OCI-LY1 (cell line): ENCODE data around the gene SYT14.

ENCODE experiments used
- H2AFZ ChIP-seq: fragments of 200-600 bp; sonication (generic), shearing (Covaris generic); 2 replicates; pipeline ENCODE4 v1.6.0; 2014; ENCODE audit warnings: antibody characterized with exemption, mild to moderate bottlenecking, low read length
- H3F3A ChIP-seq: fragments of 200-600 bp; sonication (generic), shearing (Covaris generic); 2 replicates; pipeline ENCODE4 v1.6.0; 2014; ENCODE audit warnings: mild to moderate bottlenecking, antibody characterized with exemption, low read length, moderate library complexity; ENCODE audit not compliant: insufficient read depth
- H3K27ac ChIP-seq: fragments of 200-600 bp; sonication (generic); 2 replicates; pipeline ENCODE4 v1.5.1; 2014; ENCODE audit warnings: low read length, mixed run types, mild to moderate bottlenecking, low read depth; ENCODE audit not compliant: poor library complexity, severe bottlenecking
- H3K27me3 ChIP-seq: fragments of 200-600 bp; sonication (generic); 2 replicates; pipeline ENCODE4 v1.6.0; 2014; ENCODE audit warnings: antibody characterized with exemption, mild to moderate bottlenecking, low read length, moderate library complexity; ENCODE audit not compliant: insufficient read depth
- H3K36me3 ChIP-seq: fragments of 200-600 bp; sonication (generic); 2 replicates; pipeline ENCODE4 v1.6.1; 2014; ENCODE audit warnings: mild to moderate bottlenecking, antibody characterized with exemption, low read length, moderate library complexity, mixed read lengths; ENCODE audit not compliant: insufficient read depth
- H3K4me1 ChIP-seq: fragments of 200-600 bp; sonication (generic); 2 replicates; pipeline ENCODE4 v1.5.1; 2014; ENCODE audit warnings: mild to moderate bottlenecking, low read length, moderate library complexity; ENCODE audit not compliant: insufficient read depth, severe bottlenecking
- H3K4me2 ChIP-seq: fragments of 200-600 bp; sonication (generic), shearing (Covaris generic); 2 replicates; pipeline ENCODE4 v1.6.1; 2014; ENCODE audit warnings: low read length
- H3K4me3 ChIP-seq: fragments of 200-600 bp; sonication (generic); 2 replicates; pipeline ENCODE4 v1.5.1; 2014; ENCODE audit warnings: low read length, low read depth, mild to moderate bottlenecking, mixed read lengths; ENCODE audit not compliant: poor library complexity, severe bottlenecking
- H3K79me2 ChIP-seq: fragments of 200-600 bp; shearing (Covaris generic); 2 replicates; pipeline ENCODE4 v1.6.1; 2016; ENCODE audit warnings: mixed run types, low read length, mixed read lengths; ENCODE audit not compliant: insufficient read depth
- H3K9ac ChIP-seq: fragments of 200-600 bp; sonication (generic), shearing (Covaris generic); 2 replicates; pipeline ENCODE4 v1.6.1; 2014; ENCODE audit warnings: mild to moderate bottlenecking, low read length, mixed read lengths
- H3K9me2 ChIP-seq: fragments of 200-600 bp; sonication (generic), shearing (Covaris generic); 2 replicates; pipeline ENCODE4 v1.6.1; 2014; ENCODE audit warnings: low read depth, mild to moderate bottlenecking, low read length, mixed read lengths
- H3K9me3 ChIP-seq: fragments of 200-600 bp; shearing (Covaris generic); 2 replicates; pipeline ENCODE4 v1.6.1; 2014; ENCODE audit warnings: low read length, mixed read lengths
- H4K20me1 ChIP-seq: fragments of 200-600 bp; sonication (generic), shearing (Covaris generic); 2 replicates; pipeline ENCODE4 v1.6.0; 2016; ENCODE audit warnings: mild to moderate bottlenecking, low read length; ENCODE audit not compliant: insufficient read depth
- CTCF ChIP-seq: fragments of 200-600 bp; sonication (generic), shearing (Covaris generic); IDR thresholded peaks from 2 replicates; pipeline ENCODE4 v1.5.1; 2017; ENCODE audit warnings: mild to moderate bottlenecking, antibody characterized with exemption, low read length, moderate library complexity, mixed read lengths
- EZH2 ChIP-seq: fragments of 200-600 bp; sonication (generic), shearing (Covaris generic); IDR thresholded peaks from 2 replicates; pipeline ENCODE4 v1.8.0; 2017; ENCODE audit warnings: borderline replicate concordance, mixed run types, mild to moderate bottlenecking, antibody characterized with exemption, low read length, moderate library complexity, mixed read lengths

SYT14 gene

DNA sequence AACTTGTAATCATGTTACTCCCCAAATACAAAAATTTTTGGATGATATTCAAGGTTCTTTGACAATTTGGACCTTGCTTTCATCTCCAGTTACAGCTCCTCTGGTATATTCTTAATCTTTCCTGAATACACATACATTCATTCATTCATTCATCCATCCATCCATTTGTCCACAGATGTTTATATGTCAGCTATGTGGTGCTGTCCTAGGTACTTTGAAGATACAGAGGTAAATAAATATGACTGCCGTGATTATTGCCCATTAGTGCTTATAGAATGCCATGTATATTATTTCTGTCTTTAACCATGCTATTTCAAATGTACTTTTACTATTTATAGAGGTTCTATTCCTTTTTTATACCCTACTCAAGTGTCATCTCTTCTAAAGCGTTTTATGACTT lies 72.1 kb downstream of the SYT14 start:
- H3K36me3 ChIP-seq: no peaks in the 10 kb centered on the region
- H3K9ac ChIP-seq: no peak overlapping the region
- no peak overlapping the region for H2AFZ ChIP-seq
- no peaks in the 10 kb centered on the region for H4K20me1 ChIP-seq
- H3K9me3 ChIP-seq: no peaks in the 10 kb centered on the region
- H3K4me2 ChIP-seq: no peak overlapping the region
- no peak overlapping the region for H3K27ac ChIP-seq
- no peaks in the 10 kb centered on the region for H3K79me2 ChIP-seq
- H3K27me3 ChIP-seq: no peaks in the 10 kb centered on the region
- H3K4me3 ChIP-seq: no peak overlapping the region
- H3K9me2 ChIP-seq: no peaks in the 10 kb centered on the region
- no peaks in the 10 kb centered on the region for H3F3A ChIP-seq
- TF ChIP-seq CTCF: no peak
- TF ChIP-seq EZH2: no peak
- no peaks in the 10 kb centered on the region for H3K4me1 ChIP-seq

GRCh38 chr1:210021145-210021860 lies 83.3 kb downstream of the SYT14 start:
- H3K9me3 ChIP-seq: no peaks in the 10 kb centered on the region
- H3K27ac ChIP-seq: no peak overlapping the region
- no peaks in the 10 kb centered on the region for H3K27me3 ChIP-seq
- no peak overlapping the region for H3K9ac ChIP-seq
- no peak overlapping the region for H3K4me2 ChIP-seq
- H2AFZ ChIP-seq: no peak overlapping the region
- H3F3A ChIP-seq: no peaks in the 10 kb centered on the region
- H4K20me1 ChIP-seq: no peaks in the 10 kb centered on the region
- H3K9me2 ChIP-seq: no peaks in the 10 kb centered on the region
- no peaks in the 10 kb centered on the region for H3K4me1 ChIP-seq
- no peak overlapping the region for H3K4me3 ChIP-seq
- no peaks in the 10 kb centered on the region for H3K36me3 ChIP-seq
- H3K79me2 ChIP-seq: no peaks in the 10 kb centered on the region
- TF ChIP-seq CTCF (no peak), EZH2 (no peak)

GRCh38 chr1:210022044-210022443 lies 84.0 kb downstream of the SYT14 start:
- Histone ChIP-seq H3K4me2 (no peak overlapping the region), H3K9me3 (no peaks in the 10 kb centered on the region), H3K9ac (no peak overlapping the region), H3F3A (no peaks in the 10 kb centered on the region), H3K36me3 (no peaks in the 10 kb centered on the region), H3K79me2 (no peaks in the 10 kb centered on the region), H4K20me1 (no peaks in the 10 kb centered on the region), H3K27me3 (no peaks in the 10 kb centered on the region), H3K4me3 (no peak overlapping the region), H3K4me1 (no peaks in the 10 kb centered on the region), H3K9me2 (no peaks in the 10 kb centered on the region), H3K27ac (no peak overlapping the region), H2AFZ (no peak overlapping the region)
- no peak for TF ChIP-seq EZH2
- TF ChIP-seq CTCF: no peak
